Measurements from ENCODE around the gene PIK3CD. TPM values are rescaled to one million over a fixed set of nuclear protein-coding genes. Genes with fewer than 3 reads are reported as not detected.

PIK3CD gene
- total and polyA plus RNA-seq, 8 donors = 5.1 to 44.2 (median 6.1) TPM

GRCh38 chr1:9639227-9639626 is 12.3 kb upstream of the PIK3CD start:
- no peaks in the 10 kb centered on the region for H3K27me3 ChIP-seq
- ATAC-seq = no peak
- H3K27ac ChIP-seq = no peak overlapping the region
- no peak overlapping the region for H3K4me3 ChIP-seq
- no peak for TF ChIP-seq CTCF (IDR thresholded peaks at IDR 0.05)
- intact Hi-C loops (cut with DNase I) = no loop called here
- DNase-seq = no peak
- H3K4me1 ChIP-seq = peaks cover 0 to 15% of the 10 kb centered on the region in 2 donors
- no peaks in the 10 kb centered on the region for H3K9me3 ChIP-seq
- no peaks in the 10 kb centered on the region for H3K36me3 ChIP-seq

- ATAC-seq (peak; percentile 36), DNase-seq (peak in 1 of 4 donors; percentile 36)
- Histone ChIP-seq H3K9me3 (no peaks in the 10 kb centered on the region), H3K27ac (peak overlapping the region in 1 of 2 donors; percentile 80), H3K4me1 (peaks cover 0 to 32% of the 10 kb centered on the region in 2 donors), H3K27me3 (no peaks in the 10 kb centered on the region), H3K36me3 (no peaks in the 10 kb centered on the region), H3K4me3 (no peak overlapping the region)
- intact Hi-C loops (cut with DNase I) = no loop called here
- no peak for TF ChIP-seq CTCF (IDR thresholded peaks at IDR 0.05)
These were observed 7.9 kb upstream of the PIK3CD start for GRCh38 chr1:9643351-9644256.

GRCh38 chr1:9646037-9646436 is 5.5 kb upstream of the PIK3CD start:
- H3K4me3 ChIP-seq = no peak overlapping the region
- TF ChIP-seq CTCF (IDR thresholded peaks at IDR 0.05) = no peak
- H3K27ac ChIP-seq = no peak overlapping the region
- H3K9me3 ChIP-seq = no peaks in the 10 kb centered on the region
- peaks cover 0 to 31% of the 10 kb centered on the region in 2 donors for H3K4me1 ChIP-seq
- ATAC-seq = no peak
- no peak for DNase-seq
- no peaks in the 10 kb centered on the region for H3K36me3 ChIP-seq
- H3K27me3 ChIP-seq = peaks cover 0 to 11% of the 10 kb centered on the region in 2 donors
- intact Hi-C loops (cut with DNase I) = no loop called here

- Histone ChIP-seq H3K27ac (no peak overlapping the region), H3K9me3 (no peaks in the 10 kb centered on the region), H3K4me1 (peaks cover 6 to 51% of the 10 kb centered on the region in 2 donors), H3K27me3 (peaks cover 8 to 33% of the 10 kb centered on the region in 2 donors), H3K4me3 (no peak overlapping the region), H3K36me3 (no peaks in the 10 kb centered on the region)
- intact Hi-C loops (cut with DNase I) = no loop called here
- no peak for TF ChIP-seq CTCF (IDR thresholded peaks at IDR 0.05)
- DNase-seq (no peak), ATAC-seq (no peak)
These were observed 3.4 kb upstream of the PIK3CD start for GRCh38 chr1:9648171-9648570.

- Histone ChIP-seq H3K27me3 (peaks cover 8 to 47% of the 10 kb centered on the region in 2 donors), H3K4me1 (peaks cover 6 to 52% of the 10 kb centered on the region in 2 donors), H3K4me3 (no peak overlapping the region), H3K9me3 (no peaks in the 10 kb centered on the region), H3K36me3 (no peaks in the 10 kb centered on the region), H3K27ac (no peak overlapping the region)
- intact Hi-C loops (cut with DNase I) = no loop called here
- no peak for ATAC-seq
- DNase-seq = no peak
- no peak for TF ChIP-seq CTCF (IDR thresholded peaks at IDR 0.05)
These were observed 1.8 kb upstream of the PIK3CD start for GRCh38 chr1:9649769-9650168.

All from left lung (tissue), 10 donors.